ENCODE data around the gene EXOC3L2.

DNA sequence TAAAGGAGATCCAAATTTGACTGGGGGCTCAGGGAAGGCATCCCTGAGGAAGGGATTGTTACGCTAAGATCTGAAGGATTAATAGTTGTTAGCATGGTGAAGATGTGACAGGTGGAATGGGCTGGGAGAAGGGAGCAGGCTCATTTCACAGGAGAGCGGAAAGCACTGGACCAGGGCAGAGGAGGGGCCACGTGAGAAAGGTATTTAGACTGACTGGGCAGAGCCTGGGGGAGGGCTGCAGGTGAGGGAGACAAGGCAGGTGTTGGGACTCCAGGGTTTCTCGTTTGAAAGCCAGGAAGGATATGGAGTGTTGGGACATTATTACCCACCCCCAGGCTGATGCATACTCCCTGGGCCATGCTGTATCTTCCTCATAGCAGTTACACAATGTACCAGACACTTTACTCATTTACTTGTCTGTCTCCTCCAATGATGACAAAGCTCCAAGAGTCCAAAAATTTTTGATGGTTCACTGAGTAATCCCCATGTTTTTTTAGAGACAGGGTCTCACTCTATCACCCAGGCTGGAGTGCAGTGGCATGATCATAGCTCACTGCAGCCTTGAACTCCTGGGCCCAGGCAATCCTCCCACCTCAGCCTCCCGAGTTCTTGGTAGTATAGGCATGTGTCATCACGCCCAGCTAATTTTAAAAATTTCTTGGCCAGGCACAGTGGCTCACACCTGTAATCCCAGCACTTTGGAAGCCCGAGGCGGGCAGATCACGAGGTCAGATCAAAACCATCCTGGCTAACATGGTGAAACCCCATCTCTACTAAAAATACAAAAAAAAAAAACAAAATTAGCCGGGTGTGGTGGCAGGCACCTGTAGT, 69.5 kb downstream of the EXOC3L2 start:
- TF ChIP-seq POLR2AphosphoS5 (IDR thresholded peaks at IDR 0.05; ENCODE audit: low read depth, low read length) (no peak), TAF1 (IDR thresholded peaks at IDR 0.05; ENCODE audit: borderline replicate concordance, insufficient read depth, low read length) (no peak), SIN3A (IDR thresholded peaks at IDR 0.05; ENCODE audit: borderline replicate concordance, insufficient read depth, low read length) (no peak), FOXP2 (optimal IDR thresholded peaks at IDR 0.05; ENCODE audit: borderline replicate concordance, extremely low read depth, extremely low read length, insufficient read depth) (no peak)
- TF ChIP-seq, protein P1, sequence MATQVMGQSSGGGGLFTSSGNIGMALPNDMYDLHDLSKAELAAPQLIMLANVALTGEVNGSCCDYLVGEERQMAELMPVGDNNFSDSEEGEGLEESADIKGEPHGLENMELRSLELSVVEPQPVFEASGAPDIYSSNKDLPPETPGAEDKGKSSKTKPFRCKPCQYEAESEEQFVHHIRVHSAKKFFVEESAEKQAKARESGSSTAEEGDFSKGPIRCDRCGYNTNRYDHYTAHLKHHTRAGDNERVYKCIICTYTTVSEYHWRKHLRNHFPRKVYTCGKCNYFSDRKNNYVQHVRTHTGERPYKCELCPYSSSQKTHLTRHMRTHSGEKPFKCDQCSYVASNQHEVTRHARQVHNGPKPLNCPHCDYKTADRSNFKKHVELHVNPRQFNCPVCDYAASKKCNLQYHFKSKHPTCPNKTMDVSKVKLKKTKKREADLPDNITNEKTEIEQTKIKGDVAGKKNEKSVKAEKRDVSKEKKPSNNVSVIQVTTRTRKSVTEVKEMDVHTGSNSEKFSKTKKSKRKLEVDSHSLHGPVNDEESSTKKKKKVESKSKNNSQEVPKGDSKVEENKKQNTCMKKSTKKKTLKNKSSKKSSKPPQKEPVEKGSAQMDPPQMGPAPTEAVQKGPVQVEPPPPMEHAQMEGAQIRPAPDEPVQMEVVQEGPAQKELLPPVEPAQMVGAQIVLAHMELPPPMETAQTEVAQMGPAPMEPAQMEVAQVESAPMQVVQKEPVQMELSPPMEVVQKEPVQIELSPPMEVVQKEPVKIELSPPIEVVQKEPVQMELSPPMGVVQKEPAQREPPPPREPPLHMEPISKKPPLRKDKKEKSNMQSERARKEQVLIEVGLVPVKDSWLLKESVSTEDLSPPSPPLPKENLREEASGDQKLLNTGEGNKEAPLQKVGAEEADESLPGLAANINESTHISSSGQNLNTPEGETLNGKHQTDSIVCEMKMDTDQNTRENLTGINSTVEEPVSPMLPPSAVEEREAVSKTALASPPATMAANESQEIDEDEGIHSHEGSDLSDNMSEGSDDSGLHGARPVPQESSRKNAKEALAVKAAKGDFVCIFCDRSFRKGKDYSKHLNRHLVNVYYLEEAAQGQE (IDR thresholded peaks at IDR 0.05; ENCODE audit: insufficient read depth in 1 of 2, low read depth in 2 of 2, low read length in 2 of 2): no peak

All from PFSK-1 (cell line).